ENCODE results near the gene OAS2. TPM values are rescaled to one million over a fixed set of nuclear protein-coding genes. Genes with fewer than 3 reads are reported as not detected.

The OAS2 gene
- total RNA-seq, 2 experiments from 2014 or later: 237 to 242 TPM

- Mint-ChIP-seq H3K4me1 (ENCODE audit: low read depth) (no peaks in the 10 kb centered on the region), H3K27me3 (ENCODE audit: low read depth) (peaks cover 11% of the 10 kb centered on the region), H3K4me3 (no peak overlapping the region), H3K27ac (no peak overlapping the region), H3K9me3 (ENCODE audit: insufficient read depth) (no peaks in the 10 kb centered on the region), H3K36me3 (ENCODE audit: low read depth) (no peaks in the 10 kb centered on the region)
- POLR2A ChIA-PET: no interaction called here
- CTCF ChIA-PET: interaction anchor here (1.0 to 3.1 kb wide), 5 partner anchors 10 to 131 kb away, joined by 3 to 10 read pairs (median 5); no protein-coding TSS in a partner anchor
- no peak for DNase-seq
- no peak for ATAC-seq
Observed at GRCh38 chr12:113030875-113031525, 52.7 kb downstream of the OAS2 start.

- POLR2A ChIA-PET: no interaction called here
- Mint-ChIP-seq H3K27me3 (ENCODE audit: low read depth) (peaks cover 10% of the 10 kb centered on the region), H3K27ac (no peak overlapping the region), H3K9me3 (ENCODE audit: insufficient read depth) (no peaks in the 10 kb centered on the region), H3K4me3 (no peak overlapping the region), H3K4me1 (ENCODE audit: low read depth) (no peaks in the 10 kb centered on the region), H3K36me3 (ENCODE audit: low read depth) (no peaks in the 10 kb centered on the region)
- ATAC-seq: no peak
- DNase-seq: no peak
- CTCF ChIA-PET: interaction anchor here (0.9 to 1.0 kb wide), 2 partner anchors 10 to 134 kb away, joined by 3 read pairs; no protein-coding TSS in a partner anchor
Observed at GRCh38 chr12:113039911-113040445, 61.7 kb downstream of the OAS2 start.

- ChIA-PET POLR2A (no interaction called here), CTCF (interaction anchor here (0.9 to 2.1 kb wide), 3 partner anchors 11 to 134 kb away, joined by 3 to 8 read pairs (median 3); no protein-coding TSS in a partner anchor)
- H3K27me3 Mint-ChIP-seq (ENCODE audit: low read depth): peaks cover 10% of the 10 kb centered on the region
- no peak overlapping the region for H3K4me3 Mint-ChIP-seq
- H3K4me1 Mint-ChIP-seq (ENCODE audit: low read depth): no peaks in the 10 kb centered on the region
- H3K27ac Mint-ChIP-seq: no peak overlapping the region
- ATAC-seq (no peak), DNase-seq (no peak)
- no peaks in the 10 kb centered on the region for H3K9me3 Mint-ChIP-seq (ENCODE audit: insufficient read depth)
- no peaks in the 10 kb centered on the region for H3K36me3 Mint-ChIP-seq (ENCODE audit: low read depth)
Observed at GRCh38 chr12:113040722-113041171, 62.4 kb downstream of the OAS2 start.

GRCh38 chr12:113041560-113041959 is 63.2 kb downstream of the OAS2 start:
- Mint-ChIP-seq H3K4me3 (no peak overlapping the region), H3K36me3 (ENCODE audit: low read depth) (no peaks in the 10 kb centered on the region), H3K27me3 (ENCODE audit: low read depth) (peaks cover 14% of the 10 kb centered on the region), H3K27ac (no peak overlapping the region), H3K9me3 (ENCODE audit: insufficient read depth) (no peaks in the 10 kb centered on the region), H3K4me1 (ENCODE audit: low read depth) (no peaks in the 10 kb centered on the region)
- ChIA-PET POLR2A (no interaction called here), CTCF (interaction anchor here (2.1 kb wide), 1 partner anchor 57 kb away, joined by 8 read pairs; no protein-coding TSS in a partner anchor)
- no peak for ATAC-seq
- DNase-seq: no peak

DNA sequence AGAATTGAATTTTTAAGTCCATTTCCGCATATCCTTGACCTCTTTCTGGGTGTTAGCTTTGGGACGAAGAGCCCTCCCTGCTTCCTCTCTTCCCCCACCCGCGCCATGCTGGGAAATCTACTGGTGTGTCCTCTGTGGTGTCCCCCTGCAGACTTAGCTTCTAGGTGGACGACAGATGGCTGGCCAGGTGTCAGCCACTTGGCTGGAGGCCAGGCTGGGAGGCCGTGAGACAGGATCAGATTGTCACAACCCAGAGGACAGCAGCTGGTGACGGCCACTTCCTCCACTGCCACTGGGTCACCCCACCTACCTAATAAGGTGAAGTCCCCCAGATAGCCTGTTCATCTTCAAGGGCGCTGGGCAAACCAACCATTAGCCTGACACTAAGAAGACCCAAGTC is 64.9 kb downstream of the OAS2 start:
- ATAC-seq (no peak), DNase-seq (no peak)
- Mint-ChIP-seq H3K36me3 (ENCODE audit: low read depth) (no peaks in the 10 kb centered on the region), H3K27me3 (ENCODE audit: low read depth) (peaks cover 14% of the 10 kb centered on the region), H3K9me3 (ENCODE audit: insufficient read depth) (no peaks in the 10 kb centered on the region), H3K4me1 (ENCODE audit: low read depth) (no peaks in the 10 kb centered on the region), H3K4me3 (no peak overlapping the region), H3K27ac (no peak overlapping the region)
- ChIA-PET POLR2A (no interaction called here), CTCF (interaction anchor here (0.6 kb wide), 1 partner anchor 405 kb away, joined by 3 read pairs; no protein-coding TSS in a partner anchor)

- no peak overlapping the region for H3K4me3 Mint-ChIP-seq
- H3K27me3 Mint-ChIP-seq (ENCODE audit: low read depth): peaks cover 14% of the 10 kb centered on the region
- H3K9me3 Mint-ChIP-seq (ENCODE audit: insufficient read depth): no peaks in the 10 kb centered on the region
- no peak for ATAC-seq
- H3K4me1 Mint-ChIP-seq (ENCODE audit: low read depth): no peaks in the 10 kb centered on the region
- no peak overlapping the region for H3K27ac Mint-ChIP-seq
- no peak for DNase-seq
- no peaks in the 10 kb centered on the region for H3K36me3 Mint-ChIP-seq (ENCODE audit: low read depth)
- CTCF ChIA-PET: interaction anchor here (0.9 to 1.1 kb wide), 3 partner anchors 128 to 380 kb away, joined by 3 read pairs; no protein-coding TSS in a partner anchor
- POLR2A ChIA-PET: no interaction called here
Observed at GRCh38 chr12:113044516-113044915, 66.2 kb downstream of the OAS2 start.

DNA sequence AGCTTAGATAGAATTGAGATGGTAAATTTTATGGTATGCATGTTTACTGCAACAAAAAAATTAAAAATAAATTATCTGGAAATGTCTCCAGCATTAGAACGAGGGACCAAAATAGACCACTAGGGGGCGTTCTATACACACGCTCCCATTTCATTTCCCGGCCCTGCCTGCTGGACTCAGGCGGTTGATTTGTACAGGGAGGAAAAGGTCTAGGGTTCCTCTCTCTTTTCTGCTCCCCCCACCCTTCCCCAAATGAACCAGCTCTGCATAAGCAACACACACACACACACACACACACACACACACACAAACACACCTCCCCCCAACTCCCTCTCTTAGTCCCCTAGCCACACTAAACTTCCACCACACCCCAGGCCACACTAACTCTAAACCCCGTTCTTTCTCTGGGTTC is 70.4 kb downstream of the OAS2 start:
- H3K27ac Mint-ChIP-seq: no peak overlapping the region

DNA sequence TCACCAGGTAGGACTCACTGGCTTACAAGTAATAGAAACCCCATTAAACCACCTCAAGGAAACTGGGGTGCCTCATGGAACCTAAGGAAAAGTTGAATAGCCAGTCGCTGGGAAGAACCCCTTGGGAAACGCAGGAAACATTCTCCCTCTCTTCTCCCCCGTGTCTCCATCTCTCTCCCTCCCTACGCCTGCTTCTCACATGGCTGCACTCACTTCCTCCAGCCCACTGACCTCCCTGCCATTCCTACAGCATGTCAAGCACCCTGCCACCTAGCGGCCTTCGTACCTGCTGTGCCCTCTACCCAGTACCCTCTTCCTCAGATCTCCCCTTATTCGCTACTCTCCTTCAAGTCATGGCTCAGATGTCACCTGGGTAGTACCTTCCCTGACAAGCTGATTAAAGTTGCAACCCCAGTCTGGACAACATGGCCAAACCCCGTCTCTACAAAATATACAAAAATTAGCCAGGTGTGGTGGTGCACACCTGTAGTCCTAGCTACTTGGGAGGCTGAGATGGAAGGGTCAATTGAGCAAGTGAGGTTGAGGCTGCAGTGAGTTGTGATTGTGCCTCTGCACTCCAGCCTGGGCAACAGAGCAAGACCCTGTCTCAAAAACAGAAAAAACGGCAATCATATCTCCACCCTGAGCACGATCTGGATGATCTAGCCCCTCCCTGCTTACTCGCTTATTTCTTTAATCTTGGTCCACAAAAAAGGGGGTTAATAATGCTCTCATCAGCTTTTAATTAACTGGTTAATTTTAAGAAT is 71.8 kb downstream of the OAS2 start:
- no peak overlapping the region for H3K27ac Mint-ChIP-seq
- H3K36me3 Mint-ChIP-seq (ENCODE audit: low read depth): no peaks in the 10 kb centered on the region

More for the DNA sequence above, 70.4 kb downstream of the OAS2 start:
- H3K36me3 Mint-ChIP-seq (ENCODE audit: low read depth): no peaks in the 10 kb centered on the region
- ChIA-PET CTCF (interaction anchor here (0.8 to 4.5 kb wide), 20 partner anchors 11 to 189 kb away, joined by 3 to 53 read pairs (median 4); partner anchors contain the start of gene OAS1), POLR2A (interaction anchor here (0.6 kb wide), 1 partner anchor 12 kb away, joined by 3 read pairs; no protein-coding TSS in a partner anchor)
- H3K4me3 Mint-ChIP-seq: no peak overlapping the region
- DNase-seq: peak; percentile 80
- H3K4me1 Mint-ChIP-seq (ENCODE audit: low read depth): no peaks in the 10 kb centered on the region
- H3K27me3 Mint-ChIP-seq (ENCODE audit: low read depth): peaks cover 10% of the 10 kb centered on the region
- H3K9me3 Mint-ChIP-seq (ENCODE audit: insufficient read depth): no peaks in the 10 kb centered on the region
- ATAC-seq: peak; percentile 88

GRCh38 chr12:113050795-113051194 is 72.5 kb downstream of the OAS2 start:
- Mint-ChIP-seq H3K4me1 (ENCODE audit: low read depth) (no peaks in the 10 kb centered on the region), H3K9me3 (ENCODE audit: insufficient read depth) (no peaks in the 10 kb centered on the region), H3K27me3 (ENCODE audit: low read depth) (peaks cover 20% of the 10 kb centered on the region), H3K4me3 (no peak overlapping the region), H3K27ac (no peak overlapping the region), H3K36me3 (ENCODE audit: low read depth) (no peaks in the 10 kb centered on the region)
- ATAC-seq (no peak), DNase-seq (no peak)
- ChIA-PET POLR2A (no interaction called here), CTCF (interaction anchor here (1.5 to 4.5 kb wide), 5 partner anchors 49 to 123 kb away, joined by 3 to 53 read pairs (median 4); partner anchors contain the start of gene RASAL1)

More for the DNA sequence above, 71.8 kb downstream of the OAS2 start:
- Mint-ChIP-seq H3K27me3 (ENCODE audit: low read depth) (peaks cover 14% of the 10 kb centered on the region), H3K4me1 (ENCODE audit: low read depth) (no peaks in the 10 kb centered on the region), H3K4me3 (no peak overlapping the region), H3K9me3 (ENCODE audit: insufficient read depth) (no peaks in the 10 kb centered on the region)
- POLR2A ChIA-PET: no interaction called here
- DNase-seq (no peak), ATAC-seq (no peak)
- CTCF ChIA-PET: interaction anchor here (0.6 to 4.5 kb wide), 9 partner anchors 40 to 143 kb away, joined by 3 to 53 read pairs (median 4); partner anchors contain the start of genes OAS1 and RASAL1

DNA sequence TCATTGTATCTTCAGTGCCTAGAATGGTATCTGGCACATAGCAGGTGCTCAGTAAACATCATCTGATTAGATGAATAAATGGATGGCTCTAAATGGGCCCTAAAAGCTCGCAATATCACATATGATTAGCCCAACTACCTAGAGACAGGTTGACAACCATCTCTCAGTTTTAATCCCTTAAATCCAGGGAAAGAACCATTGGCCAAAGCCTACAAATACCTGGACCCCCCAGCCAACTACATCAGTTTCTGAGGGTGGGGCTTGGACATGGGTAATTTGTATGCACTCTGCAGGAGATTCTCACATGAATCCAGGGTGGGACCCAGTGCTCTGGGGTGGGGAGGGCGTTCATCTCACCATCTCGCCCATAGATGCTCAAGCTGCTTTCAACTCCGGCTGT is 73.4 kb downstream of the OAS2 start:
- Mint-ChIP-seq H3K27ac (no peak overlapping the region), H3K9me3 (ENCODE audit: insufficient read depth) (no peaks in the 10 kb centered on the region), H3K36me3 (ENCODE audit: low read depth) (no peaks in the 10 kb centered on the region), H3K4me1 (ENCODE audit: low read depth) (no peaks in the 10 kb centered on the region), H3K27me3 (ENCODE audit: low read depth) (peaks cover 23% of the 10 kb centered on the region), H3K4me3 (no peak overlapping the region)
- ATAC-seq: no peak
- ChIA-PET CTCF (interaction anchor here (1.3 to 4.5 kb wide), 6 partner anchors 49 to 122 kb away, joined by 3 to 53 read pairs (median 4); partner anchors contain the start of gene RASAL1), POLR2A (no interaction called here)
- no peak for DNase-seq

- Mint-ChIP-seq H3K27ac (no peak overlapping the region), H3K27me3 (ENCODE audit: low read depth) (peaks cover 23% of the 10 kb centered on the region), H3K9me3 (ENCODE audit: insufficient read depth) (no peaks in the 10 kb centered on the region), H3K4me1 (ENCODE audit: low read depth) (no peaks in the 10 kb centered on the region), H3K36me3 (ENCODE audit: low read depth) (no peaks in the 10 kb centered on the region), H3K4me3 (no peak overlapping the region)
- ChIA-PET POLR2A (no interaction called here), CTCF (interaction anchor here (0.6 to 4.5 kb wide), 5 partner anchors 46 to 102 kb away, joined by 3 to 53 read pairs (median 3); partner anchors contain the start of gene RASAL1)
- no peak for DNase-seq
- ATAC-seq: no peak
Observed at GRCh38 chr12:113052326-113052725, 74.0 kb downstream of the OAS2 start.

Data from activated CD8-positive, alpha-beta T cell treated with anti-CD3 and anti-CD28 coated beads, Interleukin-2, amount 10 ng/mL, durations not matched to agents 7 days and 5 days (primary cell).